Pulmonary artery endothelial cell (primary cell): ENCODE data around the gene CSAD. TPM values are rescaled to one million over a fixed set of nuclear protein-coding genes. Genes with fewer than 3 reads are reported as not detected.

ENCODE experiments used
- DNase-seq: peaks from one replicate; pipeline ENCODE4 v3.0.0-alpha.2; 2011; ENCODE audit warnings: low read depth, low spot score
- total RNA-seq: library from RNA; depleted of rRNA; stranded (reverse); fragments of >200 nt; gene quantifications from 2 replicates; pipeline ENCODE4 v1.2.3, GENCODE V29; 2014

CSAD gene
- total RNA-seq, 1 donor from 2014 or later: 4.2 TPM

GRCh38 chr12:53200107-53200457, 19.4 kb upstream of the CSAD start:
- no peak for DNase-seq

- DNase-seq: no peak
Observed at GRCh38 chr12:53199700-53200099, 19.0 kb upstream of the CSAD start.

DNA sequence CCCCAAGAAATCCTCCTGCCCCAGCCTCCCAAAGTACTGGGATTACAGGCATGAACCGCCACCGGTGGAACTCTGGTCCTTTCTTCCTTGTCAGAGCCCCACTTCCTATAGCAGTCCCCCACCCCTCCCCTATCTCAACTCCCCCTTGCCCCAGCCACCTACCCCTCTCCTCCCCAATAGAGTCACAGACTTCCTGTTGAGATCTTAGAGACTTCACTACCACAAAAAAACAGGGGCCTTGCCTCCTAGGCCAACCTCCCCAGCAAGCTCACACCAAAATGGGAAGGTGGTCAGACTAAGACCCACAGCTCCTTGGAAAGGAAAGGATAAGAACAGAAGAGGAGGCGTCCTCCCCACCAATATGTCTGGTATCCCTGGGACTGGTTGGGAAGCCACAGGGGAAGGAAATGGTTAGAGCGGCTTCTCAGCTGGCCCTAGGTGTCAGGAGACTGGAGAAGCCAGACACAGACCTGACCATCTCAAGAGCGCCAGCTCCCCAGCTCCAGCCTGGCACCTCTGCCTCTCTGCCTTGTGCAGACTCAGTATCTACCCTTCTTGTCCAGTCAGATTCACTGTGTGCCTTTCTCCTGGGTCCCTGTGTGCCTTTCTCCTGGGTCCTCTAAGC, 17.9 kb upstream of the CSAD start:
- no peak for DNase-seq

- no peak for DNase-seq
Observed at GRCh38 chr12:53197011-53197640, 16.4 kb upstream of the CSAD start.

DNA sequence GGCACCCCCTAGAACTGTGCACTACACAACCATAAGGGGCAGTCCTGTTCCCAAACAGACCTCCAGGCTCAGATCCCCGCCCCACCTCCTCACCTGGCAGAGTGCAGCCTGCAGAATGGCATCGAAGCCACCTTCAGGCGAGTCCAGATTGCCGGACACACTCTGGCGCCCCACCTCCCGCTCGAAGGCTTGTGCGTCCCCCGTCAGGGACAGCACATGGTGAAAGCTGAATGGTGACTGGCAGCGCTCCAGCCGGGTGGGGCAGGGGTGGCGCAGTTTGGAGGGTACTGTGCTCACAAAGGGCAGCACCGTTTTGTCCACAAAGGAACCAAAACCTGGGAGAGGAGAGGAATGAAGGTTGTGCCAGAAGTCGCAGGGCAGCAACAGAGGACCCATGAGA, 15.8 kb upstream of the CSAD start:
- DNase-seq: no peak

- no peak for DNase-seq
Observed at GRCh38 chr12:53195516-53196420, 15.0 kb upstream of the CSAD start.

GRCh38 chr12:53194973-53195372, 14.2 kb upstream of the CSAD start:
- no peak for DNase-seq

- no peak for DNase-seq
Observed at GRCh38 chr12:53193985-53194716, 13.4 kb upstream of the CSAD start.

DNA sequence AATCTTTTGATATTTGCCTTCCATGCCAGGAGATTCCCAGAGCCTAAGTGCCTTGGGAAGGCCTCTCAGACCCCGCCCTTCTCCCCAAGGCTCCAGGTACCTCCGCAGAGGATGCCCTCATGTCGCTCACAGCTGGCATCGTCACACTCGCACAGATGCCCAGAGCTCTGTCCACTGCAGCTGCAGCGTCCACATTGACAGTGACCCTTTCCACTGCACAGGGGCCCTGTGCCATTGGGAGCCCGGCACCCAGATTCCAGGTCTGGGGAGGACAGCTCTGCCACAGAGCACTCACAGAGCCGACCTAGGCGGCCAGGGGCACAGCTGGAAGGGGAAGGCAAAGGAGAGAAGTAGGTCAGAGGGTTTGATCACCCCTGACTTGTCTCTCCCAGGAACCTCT, 12.3 kb upstream of the CSAD start:
- no peak for DNase-seq

- no peak for DNase-seq
Observed at GRCh38 chr12:53192531-53193021, 11.9 kb upstream of the CSAD start.

GRCh38 chr12:53191885-53192530, 11.3 kb upstream of the CSAD start:
- DNase-seq: no peak

DNA sequence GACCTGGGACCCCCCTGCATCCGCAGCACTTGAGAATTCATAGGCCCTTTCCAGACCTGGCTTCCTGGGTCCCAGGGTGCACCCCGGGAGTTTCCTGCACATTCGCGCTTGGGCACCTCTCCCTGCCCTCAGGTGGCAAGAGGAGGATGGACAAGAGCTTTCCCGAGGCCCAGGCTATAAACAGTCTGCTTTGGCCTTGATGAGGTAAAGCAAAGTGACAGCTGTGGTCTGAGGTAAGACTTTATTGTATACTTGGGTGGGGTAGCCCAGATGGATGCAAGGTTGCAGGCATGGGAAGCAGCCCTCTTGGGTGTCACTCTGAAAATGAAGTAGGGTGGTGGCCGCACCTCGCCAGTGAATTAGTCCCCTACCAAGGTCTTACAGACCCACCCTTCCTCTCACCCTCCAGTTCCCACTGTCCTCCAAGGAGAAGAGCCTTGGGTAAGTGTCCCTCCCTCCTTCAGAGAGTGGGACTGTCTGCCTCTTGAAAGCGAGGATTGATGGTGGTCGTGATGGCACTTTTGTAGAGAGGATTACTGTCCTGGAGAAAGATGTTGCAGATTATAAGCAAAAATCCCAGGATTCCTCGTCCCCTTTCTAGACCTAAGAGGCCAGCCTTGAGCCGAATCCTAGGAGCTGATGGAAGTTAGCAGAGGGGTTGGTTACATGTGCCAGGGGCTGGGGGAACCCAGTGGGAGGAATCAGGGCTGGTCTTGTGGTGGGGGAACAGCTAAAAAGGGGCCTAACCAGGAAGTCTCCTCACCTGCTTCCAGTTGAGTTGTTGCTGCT, 10.6 kb upstream of the CSAD start:
- DNase-seq: no peak

GRCh38 chr12:53190108-53190729, 9.5 kb upstream of the CSAD start:
- DNase-seq: no peak

DNA sequence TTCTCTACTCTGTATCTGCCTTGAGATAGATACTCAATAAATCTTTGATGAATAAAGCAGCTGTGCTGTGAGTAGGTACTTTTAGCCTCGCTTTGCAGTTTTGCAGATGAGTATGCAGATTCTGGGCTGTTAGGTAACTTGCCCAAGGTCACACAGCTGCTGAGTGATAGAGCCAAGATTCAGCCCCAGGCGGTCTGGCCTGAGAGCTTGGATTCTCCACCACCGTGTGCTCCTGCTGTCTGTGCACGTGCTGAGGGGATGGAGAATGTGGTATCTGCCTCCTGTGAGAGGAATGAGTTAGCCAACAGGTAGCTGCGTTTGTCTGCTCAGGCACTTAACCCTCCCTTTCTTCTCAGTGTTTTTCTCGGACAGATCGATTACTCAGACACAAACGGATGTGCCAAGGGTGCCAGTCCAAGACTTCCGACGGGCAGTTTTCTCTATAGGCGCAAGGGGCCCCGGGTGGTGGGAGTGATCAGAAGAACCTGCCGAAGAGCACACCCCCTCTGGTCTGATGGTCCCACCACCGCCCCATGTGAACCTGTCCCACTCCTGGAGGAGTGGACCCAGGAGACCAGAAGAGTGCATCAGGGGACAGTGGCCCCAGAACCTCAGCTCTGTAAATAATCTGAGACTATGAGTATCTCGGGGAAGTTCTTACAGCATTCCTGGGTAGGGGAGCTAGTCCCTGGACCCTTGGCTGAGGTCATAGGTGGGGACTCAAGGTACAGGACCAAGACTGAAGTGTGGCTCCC, 6.6 kb upstream of the CSAD start:
- DNase-seq: no peak

- no peak for DNase-seq
Observed at GRCh38 chr12:53186745-53187144, 6.0 kb upstream of the CSAD start.

DNA sequence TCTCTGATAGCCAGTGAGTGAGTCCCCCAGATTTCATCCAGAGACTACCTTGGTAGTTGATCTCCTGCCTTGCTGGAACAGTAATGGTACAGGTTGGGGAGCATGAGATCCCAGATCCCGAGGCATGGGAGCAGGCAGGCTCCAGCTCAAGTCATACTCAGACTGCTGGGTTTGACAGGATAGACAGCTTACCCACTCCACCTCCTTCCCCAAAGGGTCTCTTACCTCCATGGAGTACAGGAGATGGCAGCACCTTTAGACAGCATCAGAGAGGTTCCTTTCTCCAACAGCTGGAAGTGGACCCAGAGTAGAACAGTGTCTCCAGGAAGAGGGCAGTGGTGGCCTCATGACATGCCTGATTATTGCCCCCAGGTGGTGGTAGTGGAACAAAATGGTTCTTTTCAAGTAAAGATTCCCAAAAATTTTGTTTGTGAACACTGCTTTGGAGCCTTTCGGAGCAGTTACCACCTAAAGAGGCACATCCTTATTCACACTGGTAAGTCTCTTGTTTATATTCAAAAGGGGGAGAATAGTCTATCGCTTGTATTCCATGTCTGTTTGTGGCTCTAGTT, 4.9 kb upstream of the CSAD start:
- DNase-seq: no peak

- DNase-seq: no peak
Observed at GRCh38 chr12:53184828-53185227, 4.1 kb upstream of the CSAD start.

DNA sequence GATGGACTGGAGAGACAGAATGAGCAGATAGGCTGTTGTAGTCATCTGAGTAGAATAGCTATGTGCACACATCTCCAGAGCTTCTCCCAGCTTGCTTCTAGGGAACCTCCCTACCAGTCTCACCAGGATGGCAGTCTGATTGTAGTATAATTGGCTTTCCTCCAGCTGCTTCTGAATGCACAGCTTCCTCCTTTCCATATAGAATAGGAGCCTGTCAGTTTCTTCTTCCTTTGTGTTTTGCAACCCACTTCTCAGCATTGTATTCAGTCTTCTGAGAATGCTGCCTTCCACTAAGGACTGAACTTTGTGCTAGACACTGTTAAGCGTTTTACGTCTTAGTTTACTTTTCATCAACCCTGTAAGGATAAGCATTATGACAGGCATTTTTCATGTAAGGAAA, 2.2 kb upstream of the CSAD start:
- no peak for DNase-seq

DNA sequence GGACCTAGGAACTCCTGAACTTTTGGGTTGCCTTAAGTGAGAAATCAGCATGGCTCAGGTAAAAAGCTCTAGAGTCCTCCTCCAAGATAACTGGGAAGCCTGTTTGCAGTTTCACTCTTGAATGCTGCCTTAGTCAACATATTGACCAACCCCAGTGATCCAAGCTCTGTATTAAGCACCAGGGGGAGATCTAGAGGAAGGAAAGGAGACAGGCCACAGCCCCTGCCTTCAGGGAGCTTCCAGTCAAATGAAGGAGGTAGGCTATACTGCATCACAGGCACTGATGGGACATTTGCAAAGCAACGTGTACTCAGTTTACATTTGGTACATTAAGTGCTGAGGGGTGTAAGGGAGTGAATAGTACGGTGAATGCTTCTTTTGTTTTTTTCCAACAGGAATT, 1.2 kb upstream of the CSAD start:
- DNase-seq: no peak
